OCI-LY3 (cell line): Measurements from ENCODE around the gene RNFT2.

Experiments used
- EZH2phosphoT487 ChIP-seq: fragments of 200-600 bp; shearing (Covaris generic); IDR thresholded peaks from 2 replicates; pipeline ENCODE4 v1.6.1; 2018; ENCODE audit warnings: antibody characterized with exemption, mixed run types, low read depth
- TF ChIP-seq, protein P1 (sequence below): fragments of 200-600, 300-600 bp; sonication (generic); IDR thresholded peaks from 2 replicates; pipeline ENCODE4 v1.5.1; 2014; ENCODE audit warnings: antibody characterized with exemption, low read length, low read depth

DNA sequence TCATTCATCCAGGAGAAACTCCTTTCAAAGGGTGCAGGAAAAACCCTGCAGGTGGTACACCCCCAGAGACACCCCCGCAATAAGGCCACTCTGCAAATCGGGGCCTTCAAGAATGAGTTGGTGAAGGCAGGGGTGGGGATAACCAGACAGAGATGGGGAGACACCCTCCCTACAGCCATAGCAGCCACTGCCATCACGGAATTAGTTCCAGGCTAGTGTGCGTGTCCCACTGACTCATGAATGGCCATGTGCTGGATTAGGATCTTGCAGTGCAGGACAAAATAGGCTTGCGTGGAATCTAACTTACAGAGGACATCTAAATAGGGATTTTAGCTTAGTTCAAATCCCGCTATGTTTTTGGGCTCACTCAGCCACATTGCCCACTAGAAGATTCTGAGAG is 38.0 kb upstream of the RNFT2 start:
- TF ChIP-seq, protein P1, sequence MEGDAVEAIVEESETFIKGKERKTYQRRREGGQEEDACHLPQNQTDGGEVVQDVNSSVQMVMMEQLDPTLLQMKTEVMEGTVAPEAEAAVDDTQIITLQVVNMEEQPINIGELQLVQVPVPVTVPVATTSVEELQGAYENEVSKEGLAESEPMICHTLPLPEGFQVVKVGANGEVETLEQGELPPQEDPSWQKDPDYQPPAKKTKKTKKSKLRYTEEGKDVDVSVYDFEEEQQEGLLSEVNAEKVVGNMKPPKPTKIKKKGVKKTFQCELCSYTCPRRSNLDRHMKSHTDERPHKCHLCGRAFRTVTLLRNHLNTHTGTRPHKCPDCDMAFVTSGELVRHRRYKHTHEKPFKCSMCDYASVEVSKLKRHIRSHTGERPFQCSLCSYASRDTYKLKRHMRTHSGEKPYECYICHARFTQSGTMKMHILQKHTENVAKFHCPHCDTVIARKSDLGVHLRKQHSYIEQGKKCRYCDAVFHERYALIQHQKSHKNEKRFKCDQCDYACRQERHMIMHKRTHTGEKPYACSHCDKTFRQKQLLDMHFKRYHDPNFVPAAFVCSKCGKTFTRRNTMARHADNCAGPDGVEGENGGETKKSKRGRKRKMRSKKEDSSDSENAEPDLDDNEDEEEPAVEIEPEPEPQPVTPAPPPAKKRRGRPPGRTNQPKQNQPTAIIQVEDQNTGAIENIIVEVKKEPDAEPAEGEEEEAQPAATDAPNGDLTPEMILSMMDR = no peak
- no peak for TF ChIP-seq EZH2phosphoT487
